Liver (tissue), 9 donors: ENCODE results near the gene SHROOM1. TPM values are rescaled to one million over a fixed set of nuclear protein-coding genes. Genes with fewer than 3 reads are reported as not detected.

Experiments
- DNase-seq: peaks from one replicate; pipeline ENCODE4 v3.0.0-alpha.2; 2017; ENCODE audit warnings: low spot score
- H3K27ac ChIP-seq, 2 donors: one replicate each; pipeline ENCODE4 v1.7.0; 2013; ENCODE audit warnings: inconsistent platforms in 2 of 2, low read length in 2 of 2, control low read depth in 1 of 2, low read depth in 1 of 2, mild to moderate bottlenecking in 1 of 2
- H3K27me3 ChIP-seq, 4 donors: one replicate each; pipeline versions ENCODE4 v1.6.1 to v1.7.0; 2013; ENCODE audit warnings: low read length in 3 of 4, inconsistent platforms in 1 of 4, mild to moderate bottlenecking in 1 of 4, moderate library complexity in 1 of 4; ENCODE audit not compliant: control insufficient read depth in 4 of 4, insufficient read depth in 4 of 4
- H3K36me3 ChIP-seq, 4 donors: one replicate each; pipeline versions ENCODE4 v1.6.1 to v1.7.0; 2013; ENCODE audit warnings: low read length in 3 of 4, mild to moderate bottlenecking in 3 of 4, low read depth in 1 of 4, moderate library complexity in 1 of 4; ENCODE audit not compliant: control insufficient read depth in 4 of 4, insufficient read depth in 3 of 4
- H3K4me1 ChIP-seq, 4 donors: one replicate each; pipeline versions ENCODE4 v1.6.1 to v1.7.0; 2013; ENCODE audit warnings: low read length in 3 of 4, mild to moderate bottlenecking in 3 of 4, moderate library complexity in 1 of 4; ENCODE audit not compliant: control insufficient read depth in 4 of 4, insufficient read depth in 4 of 4
- H3K4me3 ChIP-seq, 3 donors: one replicate each; pipeline versions ENCODE4 v1.6.1 to v1.7.0; 2013; ENCODE audit warnings: low read length in 3 of 3, control low read depth in 1 of 3, low read depth in 1 of 3, mild to moderate bottlenecking in 1 of 3
- H3K9ac ChIP-seq, 2 donors: one replicate each; pipeline ENCODE4 v1.7.0; 2013; ENCODE audit warnings: low read length in 2 of 2, mild to moderate bottlenecking in 2 of 2, moderate library complexity in 2 of 2, control low read depth in 1 of 2, low read depth in 1 of 2
- H3K9me3 ChIP-seq, 4 donors: one replicate each; pipeline versions ENCODE4 v1.6.1 to v1.7.0; 2013; ENCODE audit warnings: low read length in 3 of 4; ENCODE audit not compliant: control insufficient read depth in 4 of 4
- ATF3 ChIP-seq: IDR thresholded peaks from 2 replicates; pipeline ENCODE4 v1.6.1; 2016; ENCODE audit warnings: antibody characterized with exemption
- CTCF ChIP-seq: fragments of 150-350 bp; IDR thresholded peaks from 2 replicates; pipeline ENCODE4 v1.5.1; 2017; ENCODE audit warnings: improper control_type of control experiment, low read depth, low read length; ENCODE audit not compliant: missing input control
- EGR1 ChIP-seq, 2 donors: IDR thresholded peaks; 2 replicates each; pipeline ENCODE4 v1.6.1; 2016 to 2018; ENCODE audit warnings: antibody characterized with exemption in 2 of 2, low read depth in 2 of 2
- FOXA1 ChIP-seq: IDR thresholded peaks from 2 replicates; pipeline ENCODE4 v1.6.1; 2016; ENCODE audit warnings: antibody characterized with exemption
- FOXA2 ChIP-seq: IDR thresholded peaks from 2 replicates; pipeline ENCODE4 v1.6.1; 2016; ENCODE audit warnings: antibody characterized with exemption
- GABPA ChIP-seq, 2 donors: IDR thresholded peaks in 1 of 2; conservative IDR thresholded peaks in 1 of 2; 2 replicates each; pipeline ENCODE4 v1.6.1; 2016; ENCODE audit warnings: antibody characterized with exemption in 2 of 2, mild to moderate bottlenecking in 1 of 2, moderate library complexity in 1 of 2
- HNF4A ChIP-seq, 2 donors: conservative IDR thresholded peaks; 2 replicates each; pipeline ENCODE4 v1.6.1; 2016; ENCODE audit warnings: antibody characterized with exemption in 2 of 2, mild to moderate bottlenecking in 2 of 2
- HNF4G ChIP-seq: IDR thresholded peaks from 2 replicates; pipeline ENCODE4 v1.6.1; 2016; ENCODE audit warnings: antibody characterized with exemption
- JUND ChIP-seq, 2 donors: IDR thresholded peaks; 2 replicates each; pipeline ENCODE4 v1.6.1; 2016; ENCODE audit warnings: antibody characterized with exemption in 2 of 2
- MAX ChIP-seq: IDR thresholded peaks from 2 replicates; pipeline ENCODE4 v1.6.1; 2016; ENCODE audit warnings: antibody characterized with exemption
- NR2F2 ChIP-seq: IDR thresholded peaks from 2 replicates; pipeline ENCODE4 v1.6.1; 2016; ENCODE audit warnings: antibody characterized with exemption
- RAD21 ChIP-seq, 2 donors: IDR thresholded peaks; 2 replicates each; pipeline ENCODE4 v1.6.1; 2016; ENCODE audit warnings: antibody characterized with exemption in 2 of 2, mild to moderate bottlenecking in 2 of 2
- REST ChIP-seq: IDR thresholded peaks from 2 replicates; pipeline ENCODE4 v1.6.1; 2016; ENCODE audit warnings: antibody characterized with exemption, mild to moderate bottlenecking
- RXRA ChIP-seq, 2 donors: IDR thresholded peaks; 2 replicates each; pipeline ENCODE4 v1.6.1; 2017 to 2018; ENCODE audit warnings: antibody characterized with exemption in 2 of 2, mild to moderate bottlenecking in 1 of 2
- SP1 ChIP-seq: IDR thresholded peaks from 2 replicates; pipeline ENCODE4 v1.6.1; 2018; ENCODE audit warnings: antibody characterized with exemption, mild to moderate bottlenecking
- TAF1 ChIP-seq: conservative IDR thresholded peaks from 2 replicates; pipeline ENCODE4 v1.6.1; 2016; ENCODE audit warnings: antibody characterized with exemption, mild to moderate bottlenecking
- YY1 ChIP-seq: IDR thresholded peaks from 2 replicates; pipeline ENCODE4 v1.6.1; 2016; ENCODE audit warnings: antibody characterized with exemption, mild to moderate bottlenecking
- ZBTB33 ChIP-seq: IDR thresholded peaks from 2 replicates; pipeline ENCODE4 v1.6.1; 2016; ENCODE audit warnings: antibody characterized with exemption
- WGBS: extraction: QIAGEN DNeasy Blood & Tissue Kit; methylation state at CpG from one replicate; pipeline ENCODE4 v1.1.7; 2013; 5-methylcytosine and 5-hydroxymethylcytosine counted together
- polyA plus RNA-seq, 2 donors: library from polyadenylated mRNA; stranded (reverse) in 1 of 2; unstranded in 1 of 2; fragments of 200-250 nt in 1 of 2; fragments of >200 nt in 1 of 2; fragmentation: Nextera tagmentation in 1 of 2; extraction: Ambion mirVana in 1 of 2; gene quantifications; one replicate each; pipeline versions ENCODE4 v1.2.1 to v1.2.3, GENCODE V29; 2013 to 2015
- total RNA-seq, 2 donors: library from RNA; depleted of rRNA; stranded (reverse); fragments of >200 nt; gene quantifications; one replicate each; pipeline ENCODE4 v1.2.3, GENCODE V29; 2014
- donor health status: healthy.
- donor health status: healthy.
- donor health status: healthy.
- donor health status: healthy.
- donor health status: healthy.

Gene SHROOM1
- total and polyA plus RNA-seq, 4 donors: 6.1 to 28.5 (median 18.3) TPM

GRCh38 chr5:132819468-132819867, 11.0 kb downstream of the SHROOM1 start:
- no peaks in the 10 kb centered on the region for H3K9me3 ChIP-seq
- H3K27me3 ChIP-seq: no peaks in the 10 kb centered on the region
- TF ChIP-seq HNF4A (conservative IDR thresholded peaks at IDR 0.05) (no peak), SP1 (no peak), TAF1 (no peak), REST (no peak), JUND (IDR thresholded peaks at IDR 0.05) (no peak), YY1 (no peak), GABPA (IDR thresholded peaks at IDR 0.05 in 1 of 2, conservative IDR thresholded peaks at IDR 0.05 in 1 of 2) (no peak), RXRA (IDR thresholded peaks at IDR 0.05) (no peak), RAD21 (IDR thresholded peaks at IDR 0.05) (no peak), MAX (no peak), EGR1 (IDR thresholded peaks at IDR 0.05; ENCODE audit: low read depth in 2 of 2) (no peak), FOXA2 (no peak), ATF3 (no peak), ZBTB33 (no peak), CTCF (no peak), HNF4G (no peak), FOXA1 (no peak), NR2F2 (no peak)
- no peak overlapping the region for H3K27ac ChIP-seq
- no peak overlapping the region for H3K4me3 ChIP-seq
- peaks cover 5 to 14% (median 9%) of the 10 kb centered on the region in 4 donors for H3K36me3 ChIP-seq
- peaks cover 0 to 10% (median 7%) of the 10 kb centered on the region in 4 donors for H3K4me1 ChIP-seq
- no peak for DNase-seq
- WGBS: 57% methylated on average over 26 of the region's 26 CpGs
- H3K9ac ChIP-seq: no peak overlapping the region
